Tibial nerve (tissue), 3 donors: ENCODE data around the gene PIH1D1.

Experiments used
- CTCF ChIP-seq, 5 experiments: fragments of 200-600 bp in 3 of 5; fragments of 450-650 bp in 2 of 5; sonication (generic) in 3 of 5; IDR thresholded peaks; one replicate each; pipeline ENCODE4 v1.5.1; 2016 to 2019; ENCODE audit warnings: antibody characterized with exemption in 5 of 5, mild to moderate bottlenecking in 3 of 5, moderate library complexity in 2 of 5
- POLR2A ChIP-seq, 2 donors: fragments of 450-650 bp; IDR thresholded peaks; one replicate each; pipeline ENCODE4 v1.6.1; 2017; ENCODE audit warnings: antibody characterized with exemption in 2 of 2, mild to moderate bottlenecking in 2 of 2, moderate library complexity in 2 of 2

GRCh38 chr19:49422407-49423070, 29.1 kb downstream of the PIH1D1 start:
- TF ChIP-seq CTCF (IDR thresholded peaks at IDR 0.05), result peak in 1 of 5 experiments; percentile 28
- TF ChIP-seq POLR2A (IDR thresholded peaks at IDR 0.05), result no peak
